ENCODE measurements around the gene TLX2.

Gene TLX2

GRCh38 chr2:74493546-74493945, 20.7 kb upstream of the TLX2 start:
- no peak for TF ChIP-seq EZH2phosphoT487 (IDR thresholded peaks at IDR 0.05; ENCODE audit: low read length)
- no peak for TF ChIP-seq EZH2 (optimal IDR thresholded peaks at IDR 0.05; ENCODE audit: low read depth, low read length)
- TF ChIP-seq, protein P1, sequence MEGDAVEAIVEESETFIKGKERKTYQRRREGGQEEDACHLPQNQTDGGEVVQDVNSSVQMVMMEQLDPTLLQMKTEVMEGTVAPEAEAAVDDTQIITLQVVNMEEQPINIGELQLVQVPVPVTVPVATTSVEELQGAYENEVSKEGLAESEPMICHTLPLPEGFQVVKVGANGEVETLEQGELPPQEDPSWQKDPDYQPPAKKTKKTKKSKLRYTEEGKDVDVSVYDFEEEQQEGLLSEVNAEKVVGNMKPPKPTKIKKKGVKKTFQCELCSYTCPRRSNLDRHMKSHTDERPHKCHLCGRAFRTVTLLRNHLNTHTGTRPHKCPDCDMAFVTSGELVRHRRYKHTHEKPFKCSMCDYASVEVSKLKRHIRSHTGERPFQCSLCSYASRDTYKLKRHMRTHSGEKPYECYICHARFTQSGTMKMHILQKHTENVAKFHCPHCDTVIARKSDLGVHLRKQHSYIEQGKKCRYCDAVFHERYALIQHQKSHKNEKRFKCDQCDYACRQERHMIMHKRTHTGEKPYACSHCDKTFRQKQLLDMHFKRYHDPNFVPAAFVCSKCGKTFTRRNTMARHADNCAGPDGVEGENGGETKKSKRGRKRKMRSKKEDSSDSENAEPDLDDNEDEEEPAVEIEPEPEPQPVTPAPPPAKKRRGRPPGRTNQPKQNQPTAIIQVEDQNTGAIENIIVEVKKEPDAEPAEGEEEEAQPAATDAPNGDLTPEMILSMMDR (IDR thresholded peaks at IDR 0.05; ENCODE audit: low read length) = no peak
- H3K4me1 ChIP-seq (ENCODE audit: low read length) = no peaks in the 10 kb centered on the region
- no peaks in the 10 kb centered on the region for H4K20me1 ChIP-seq (ENCODE audit: insufficient read depth, low read length)
- no peak overlapping the region for H3K4me2 ChIP-seq (ENCODE audit: low read depth, low read length)
- H3K27me3 ChIP-seq (replicated peaks; ENCODE audit: insufficient read depth, low read length) = peaks cover 9% of the 10 kb centered on the region
- no peak overlapping the region for H3K9ac ChIP-seq (ENCODE audit: low read length)
- no peaks in the 10 kb centered on the region for H3F3A ChIP-seq (ENCODE audit: insufficient read depth, low read length)
- H3K79me2 ChIP-seq (ENCODE audit: low read length) = no peaks in the 10 kb centered on the region
- no peak overlapping the region for H3K27ac ChIP-seq (ENCODE audit: low read length)
- DNase-seq = no peak
- no peak overlapping the region for H3K4me3 ChIP-seq (ENCODE audit: low read length)
- no peak overlapping the region for H2AFZ ChIP-seq (ENCODE audit: low read length)
- H3K36me3 ChIP-seq (replicated peaks; ENCODE audit: insufficient read depth, low read length) = no peaks in the 10 kb centered on the region
- H3K9me3 ChIP-seq (replicated peaks; ENCODE audit: insufficient read depth, low read length) = no peaks in the 10 kb centered on the region
- H3K9me2 ChIP-seq (replicated peaks; ENCODE audit: insufficient read depth, low read length) = no peaks in the 10 kb centered on the region

DNA sequence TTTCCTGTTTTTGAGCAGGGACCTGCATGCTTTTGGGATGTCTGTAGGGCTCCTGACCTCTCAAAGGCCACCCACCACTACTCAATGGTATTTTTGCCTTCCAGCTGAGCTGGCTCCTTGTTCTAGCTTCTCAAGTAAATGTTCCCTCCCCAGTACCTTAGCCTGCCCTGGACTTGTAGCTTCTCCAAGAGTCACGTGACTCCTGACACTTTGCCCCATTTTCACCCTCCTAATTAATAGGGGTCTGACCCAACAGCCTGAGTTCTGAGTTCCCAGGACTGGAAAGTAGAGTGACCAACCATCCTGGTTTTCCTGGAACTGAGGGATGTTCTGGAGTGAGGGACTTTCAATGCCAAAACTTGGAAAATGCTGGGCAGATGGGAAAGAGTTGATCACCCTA, 18.8 kb upstream of the TLX2 start:
- Histone ChIP-seq H3F3A (ENCODE audit: insufficient read depth, low read length) (no peaks in the 10 kb centered on the region), H3K36me3 (replicated peaks; ENCODE audit: insufficient read depth, low read length) (no peaks in the 10 kb centered on the region), H3K9ac (ENCODE audit: low read length) (no peak overlapping the region), H3K9me2 (replicated peaks; ENCODE audit: insufficient read depth, low read length) (no peaks in the 10 kb centered on the region), H3K9me3 (replicated peaks; ENCODE audit: insufficient read depth, low read length) (no peaks in the 10 kb centered on the region), H3K4me3 (ENCODE audit: low read length) (no peak overlapping the region), H3K27ac (ENCODE audit: low read length) (no peak overlapping the region), H4K20me1 (ENCODE audit: insufficient read depth, low read length) (no peaks in the 10 kb centered on the region), H2AFZ (ENCODE audit: low read length) (no peak overlapping the region), H3K79me2 (ENCODE audit: low read length) (no peaks in the 10 kb centered on the region), H3K27me3 (replicated peaks; ENCODE audit: insufficient read depth, low read length) (peaks cover 15% of the 10 kb centered on the region), H3K4me2 (ENCODE audit: low read depth, low read length) (no peak overlapping the region), H3K4me1 (ENCODE audit: low read length) (no peaks in the 10 kb centered on the region)
- TF ChIP-seq, protein P1 (IDR thresholded peaks at IDR 0.05; ENCODE audit: low read length) = no peak
- TF ChIP-seq EZH2 (optimal IDR thresholded peaks at IDR 0.05; ENCODE audit: low read depth, low read length) (no peak), EZH2phosphoT487 (IDR thresholded peaks at IDR 0.05; ENCODE audit: low read length) (no peak)
- DNase-seq = no peak

DNA sequence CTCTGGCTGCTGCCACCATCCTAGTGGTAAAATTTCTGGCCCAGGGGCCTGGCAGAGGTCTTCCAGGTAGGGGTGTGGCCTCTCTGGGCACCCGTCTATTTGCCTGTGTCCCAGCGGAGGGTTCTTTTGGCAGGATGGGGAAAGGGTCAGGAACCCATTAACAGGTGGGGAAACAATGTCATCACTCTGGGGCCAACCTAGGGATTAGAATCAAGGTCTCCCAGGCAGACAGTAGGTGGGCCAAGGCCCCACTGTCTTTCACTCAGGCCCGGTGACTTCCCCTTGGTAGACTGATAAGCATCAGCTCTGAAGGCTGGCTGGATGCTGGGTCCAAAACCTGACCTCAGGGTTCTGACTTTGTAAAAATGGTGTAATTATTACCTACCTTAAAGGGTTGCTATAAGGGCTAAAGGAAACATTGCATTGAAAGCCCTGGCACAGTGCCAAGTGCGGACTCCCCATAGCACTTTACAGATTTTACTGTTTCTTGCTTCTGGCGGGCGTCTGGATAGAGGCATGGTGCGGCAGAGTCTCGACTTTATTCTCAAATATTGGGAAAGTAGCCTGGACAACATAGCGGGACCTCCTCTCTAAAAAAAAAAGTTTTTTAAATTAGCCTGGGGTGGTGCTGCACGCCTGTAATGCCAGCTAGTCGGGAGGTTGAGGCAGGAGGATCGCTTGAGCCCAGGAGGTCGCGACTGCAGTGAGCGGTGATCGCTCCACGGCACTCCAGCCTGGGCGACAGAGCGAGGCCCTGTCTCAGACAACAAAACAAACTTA, 17.1 kb upstream of the TLX2 start:
- TF ChIP-seq, protein P1 (IDR thresholded peaks at IDR 0.05; ENCODE audit: low read length) = no peak
- no peak for TF ChIP-seq EZH2phosphoT487 (IDR thresholded peaks at IDR 0.05; ENCODE audit: low read length)
- TF ChIP-seq EZH2 (optimal IDR thresholded peaks at IDR 0.05; ENCODE audit: low read depth, low read length) = no peak
- H3F3A ChIP-seq (ENCODE audit: insufficient read depth, low read length) = 0 out of 2 replicates have a peak, but pooled peaks cover 3% of the 10 kb centered on the region
- H3K9me3 ChIP-seq (replicated peaks; ENCODE audit: insufficient read depth, low read length) = no peaks in the 10 kb centered on the region
- peaks cover 18% of the 10 kb centered on the region for H3K27me3 ChIP-seq (replicated peaks; ENCODE audit: insufficient read depth, low read length)
- peak overlapping the region; percentile 49; the same call in 1 of the 2 replicates for H3K4me3 ChIP-seq (ENCODE audit: low read length)
- no peak overlapping the region for H3K27ac ChIP-seq (ENCODE audit: low read length)
- no peaks in the 10 kb centered on the region for H4K20me1 ChIP-seq (ENCODE audit: insufficient read depth, low read length)
- H2AFZ ChIP-seq (ENCODE audit: low read length) = no peak overlapping the region
- H3K4me1 ChIP-seq (ENCODE audit: low read length) = no peaks in the 10 kb centered on the region
- H3K79me2 ChIP-seq (ENCODE audit: low read length) = no peaks in the 10 kb centered on the region
- no peaks in the 10 kb centered on the region for H3K36me3 ChIP-seq (replicated peaks; ENCODE audit: insufficient read depth, low read length)
- no peaks in the 10 kb centered on the region for H3K9me2 ChIP-seq (replicated peaks; ENCODE audit: insufficient read depth, low read length)
- no peak for DNase-seq
- peak overlapping the region; percentile 71; the same call in 1 of the 2 replicates for H3K4me2 ChIP-seq (ENCODE audit: low read depth, low read length)
- no peak overlapping the region for H3K9ac ChIP-seq (ENCODE audit: low read length)
